D721Med (cell line): ENCODE measurements around the gene MLLT3.

Experiments
- DNase-seq: peaks from one replicate; pipeline ENCODE4 v3.0.0; 2011; ENCODE audit warnings: low spot score; ENCODE audit not compliant: insufficient read length
- FAIRE-seq: peaks from 2 replicates; lab custom pipeline; 2011; peaks lifted over from hg19 to GRCh38; lab: Jason Lieb, UNC
- TF ChIP-seq, protein P1 (sequence below): IDR thresholded peaks from 2 replicates; pipeline ENCODE4 v1.5.1; 2012; ENCODE audit warnings: mild to moderate bottlenecking, control low read depth; ENCODE audit not compliant: insufficient read depth; ENCODE audit errors: missing control alignments

MLLT3 gene

DNA sequence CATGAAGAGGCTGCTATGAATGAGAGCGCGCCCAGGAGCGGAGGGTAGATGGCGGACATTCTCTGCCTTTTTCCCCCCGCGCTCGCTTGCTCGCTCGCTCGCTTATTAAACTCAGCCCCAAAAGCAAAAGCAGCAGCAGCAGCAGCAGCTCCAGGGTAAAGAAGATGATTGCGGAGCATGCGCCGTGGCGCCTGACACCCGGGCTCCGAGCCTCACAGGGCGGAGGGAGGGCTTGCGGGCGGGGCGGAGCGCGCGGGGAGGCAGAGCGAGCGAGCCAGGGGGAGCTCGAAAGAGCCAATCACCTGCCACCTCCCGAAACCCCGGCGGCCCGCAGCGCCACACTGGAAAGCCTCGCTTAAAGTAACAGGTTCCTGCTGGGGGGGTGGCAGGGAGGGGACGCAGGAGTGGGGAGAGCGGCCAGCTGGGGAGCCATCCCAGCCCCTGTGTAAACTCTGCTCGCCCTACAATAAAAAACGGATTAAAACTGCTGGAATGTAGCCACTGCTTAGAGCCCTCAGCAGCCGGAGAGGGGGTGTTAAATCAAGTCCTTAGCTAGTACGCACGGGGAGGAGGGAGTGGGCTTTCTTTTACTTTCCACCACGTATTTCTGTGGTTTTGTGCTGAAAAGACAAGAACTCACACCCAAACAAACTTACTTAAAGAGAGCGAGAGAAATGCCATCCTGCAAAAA is at the start of gene MLLT3:
TSS of gene MLLT3 (minus strand) at position 170 of the 691 bp plus-strand sequence.
- TF ChIP-seq, protein P1, sequence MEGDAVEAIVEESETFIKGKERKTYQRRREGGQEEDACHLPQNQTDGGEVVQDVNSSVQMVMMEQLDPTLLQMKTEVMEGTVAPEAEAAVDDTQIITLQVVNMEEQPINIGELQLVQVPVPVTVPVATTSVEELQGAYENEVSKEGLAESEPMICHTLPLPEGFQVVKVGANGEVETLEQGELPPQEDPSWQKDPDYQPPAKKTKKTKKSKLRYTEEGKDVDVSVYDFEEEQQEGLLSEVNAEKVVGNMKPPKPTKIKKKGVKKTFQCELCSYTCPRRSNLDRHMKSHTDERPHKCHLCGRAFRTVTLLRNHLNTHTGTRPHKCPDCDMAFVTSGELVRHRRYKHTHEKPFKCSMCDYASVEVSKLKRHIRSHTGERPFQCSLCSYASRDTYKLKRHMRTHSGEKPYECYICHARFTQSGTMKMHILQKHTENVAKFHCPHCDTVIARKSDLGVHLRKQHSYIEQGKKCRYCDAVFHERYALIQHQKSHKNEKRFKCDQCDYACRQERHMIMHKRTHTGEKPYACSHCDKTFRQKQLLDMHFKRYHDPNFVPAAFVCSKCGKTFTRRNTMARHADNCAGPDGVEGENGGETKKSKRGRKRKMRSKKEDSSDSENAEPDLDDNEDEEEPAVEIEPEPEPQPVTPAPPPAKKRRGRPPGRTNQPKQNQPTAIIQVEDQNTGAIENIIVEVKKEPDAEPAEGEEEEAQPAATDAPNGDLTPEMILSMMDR, result no peak
- no peak for FAIRE-seq
- DNase-seq, result peak; percentile 44

DNA sequence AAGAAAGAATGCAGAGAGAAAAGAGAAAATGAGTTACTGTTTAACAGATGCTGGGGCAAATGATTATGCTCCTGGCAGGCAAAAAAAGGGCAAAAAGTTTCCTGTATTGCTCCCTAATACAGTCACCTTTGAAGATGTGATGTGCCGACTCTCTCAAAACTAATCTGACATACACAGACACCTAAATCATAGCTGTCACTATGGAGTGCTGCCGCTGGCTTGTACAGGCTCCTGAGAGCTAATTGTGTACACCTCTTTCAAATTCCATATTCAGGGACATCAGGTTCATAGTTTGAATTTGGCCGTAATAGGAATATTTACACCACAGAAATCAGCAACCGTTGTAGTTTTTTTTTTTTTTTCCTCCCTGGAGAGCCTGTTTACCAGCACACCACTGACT is 49.3 kb upstream of the MLLT3 start:
- no peak for DNase-seq
- no peak for FAIRE-seq
- TF ChIP-seq, protein P1, result no peak

DNA sequence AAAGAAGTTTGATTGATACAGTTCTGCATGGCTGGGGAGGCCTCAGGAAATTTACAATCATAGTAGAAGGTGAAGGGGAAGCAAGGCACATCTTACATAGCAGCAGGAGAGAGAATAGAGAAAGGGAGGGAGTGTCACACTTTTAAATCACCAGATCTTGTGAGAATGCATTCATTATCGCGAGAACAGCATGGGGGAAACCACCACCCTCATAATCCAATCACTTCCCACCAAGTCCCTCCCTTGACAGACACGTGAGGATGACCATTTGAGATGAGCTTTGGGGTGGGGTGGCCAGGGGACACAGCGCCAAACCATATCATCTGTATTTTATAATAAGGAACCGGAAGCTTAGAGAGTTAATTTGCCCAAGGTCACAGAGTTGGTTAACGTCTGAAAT is 48.1 kb upstream of the MLLT3 start:
- FAIRE-seq (no peak), DNase-seq (no peak)
- TF ChIP-seq, protein P1, result no peak

DNA sequence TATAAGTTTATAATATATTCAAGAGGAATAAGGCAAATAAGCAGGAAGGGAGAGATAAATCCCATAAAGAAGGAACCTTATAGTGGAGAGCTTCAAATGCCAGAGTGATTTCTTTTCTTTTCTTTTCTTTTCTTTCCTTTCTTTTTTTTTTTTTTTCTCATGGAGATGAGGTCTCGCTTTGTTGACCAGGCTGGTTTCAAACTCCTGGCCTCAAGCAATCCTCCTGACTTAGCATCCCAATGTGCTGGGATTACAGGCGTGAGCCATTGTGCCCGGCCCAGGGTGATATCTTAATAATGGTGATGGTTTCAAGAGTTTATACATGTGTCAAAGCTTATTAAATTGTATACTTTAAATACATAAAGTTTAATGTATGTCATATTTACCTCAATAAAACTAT is 42.2 kb upstream of the MLLT3 start:
- no peak for FAIRE-seq
- TF ChIP-seq, protein P1, result no peak
- DNase-seq, result no peak

DNA sequence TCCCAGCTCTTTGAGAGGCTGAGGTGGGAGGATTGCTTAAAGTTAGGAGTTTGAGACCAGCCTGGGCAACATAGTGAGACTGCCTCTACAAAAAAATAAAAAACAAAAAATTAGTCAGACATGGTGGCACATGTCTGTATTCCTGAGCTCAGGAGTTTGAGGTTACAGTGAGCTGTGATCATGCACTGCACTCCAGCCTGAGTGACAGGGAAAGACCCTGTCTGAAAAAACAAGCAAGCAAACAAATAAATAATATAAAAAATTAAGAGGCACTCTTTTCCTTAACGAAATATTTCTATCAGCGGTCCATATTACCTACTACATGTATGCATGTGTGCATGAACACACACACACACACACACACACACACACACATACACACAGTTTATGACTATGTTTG is 40.8 kb upstream of the MLLT3 start:
- no peak for FAIRE-seq
- no peak for DNase-seq
- TF ChIP-seq, protein P1, result no peak

DNA sequence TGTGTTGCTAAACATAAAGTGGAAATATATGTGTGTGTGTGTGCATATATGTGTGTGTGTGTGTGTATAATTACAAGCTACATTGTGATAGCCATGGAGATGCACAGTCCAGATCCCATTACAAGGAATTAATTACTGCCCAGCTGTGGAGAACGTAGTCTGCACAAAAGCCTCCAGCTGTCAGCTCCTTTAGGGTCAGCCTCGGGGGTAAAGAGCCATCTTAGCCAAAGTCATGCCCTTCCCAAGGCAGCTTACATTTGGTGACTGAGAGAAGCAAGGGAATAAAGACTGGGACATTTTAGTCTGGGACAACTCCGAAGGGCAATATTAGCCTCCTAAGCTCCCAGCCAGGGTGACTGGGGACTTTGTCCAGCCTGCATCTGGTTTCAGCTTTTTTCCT is 39.9 kb upstream of the MLLT3 start:
- no peak for DNase-seq

More for the DNA sequence above, 39.9 kb upstream of the MLLT3 start:
- FAIRE-seq, result no peak
- TF ChIP-seq, protein P1, result no peak
